HG03354 (cell line): ENCODE data around the gene SERPINB5.
"Not testable (repeated sequence)": the region's sequence is repeated elsewhere in the genome, so short reads cannot be mapped to it uniquely, and the experiment has no call there.

Experiments
- ATAC-seq: cut with Tn5 transposase; IDR thresholded peaks from one replicate; pipeline ENCODE4 v1.9.1; 2021; ENCODE audit warnings: mild to moderate bottlenecking; ENCODE audit not compliant: unreplicated experiment, poor library complexity, severe bottlenecking

Gene SERPINB5

GRCh38 chr18:63476668-63477067, at the start of gene SERPINB5:
SERPINB5 (plus strand) TSS chr18:63476958; CDS start chr18:63484429, 7,471 bp downstream.
- ATAC-seq = no peak

- no peak for ATAC-seq
These were observed 49.2 kb upstream of the SERPINB5 start for GRCh38 chr18:63427558-63427957.

- no peak for ATAC-seq
These were observed 46.2 kb upstream of the SERPINB5 start for GRCh38 chr18:63430526-63430925.

- ATAC-seq = no peak
These were observed 45.6 kb upstream of the SERPINB5 start for GRCh38 chr18:63431180-63431579.

GRCh38 chr18:63433334-63433866, 43.4 kb upstream of the SERPINB5 start:
- no peak for ATAC-seq

- ATAC-seq = no peak
These were observed 38.6 kb upstream of the SERPINB5 start for GRCh38 chr18:63438181-63438580.

GRCh38 chr18:63439334-63439733, 37.4 kb upstream of the SERPINB5 start:
- ATAC-seq = peak; percentile 60

- no peak for ATAC-seq
These were observed 36.5 kb upstream of the SERPINB5 start for GRCh38 chr18:63440219-63440618.

- ATAC-seq = peak; percentile 55
These were observed 35.9 kb upstream of the SERPINB5 start for GRCh38 chr18:63440881-63441280.

GRCh38 chr18:63443829-63444228, 32.9 kb upstream of the SERPINB5 start:
- ATAC-seq = no peak

GRCh38 chr18:63444580-63444979, 32.2 kb upstream of the SERPINB5 start:
- ATAC-seq = no peak

GRCh38 chr18:63445037-63445436, 31.7 kb upstream of the SERPINB5 start:
- no peak for ATAC-seq

- no peak for ATAC-seq
These were observed 30.5 kb upstream of the SERPINB5 start for GRCh38 chr18:63446266-63446665.

- no peak for ATAC-seq
These were observed 29.7 kb upstream of the SERPINB5 start for GRCh38 chr18:63447066-63447465.

- no peak for ATAC-seq
These were observed 27.3 kb upstream of the SERPINB5 start for GRCh38 chr18:63449426-63449825.

- ATAC-seq = no peak
These were observed 24.7 kb upstream of the SERPINB5 start for GRCh38 chr18:63451799-63452660.

GRCh38 chr18:63452751-63453150, 24.0 kb upstream of the SERPINB5 start:
- ATAC-seq = not testable (repeated sequence)

- ATAC-seq = no peak
These were observed 22.3 kb upstream of the SERPINB5 start for GRCh38 chr18:63454497-63454896.

- ATAC-seq = no peak
These were observed 18.8 kb upstream of the SERPINB5 start for GRCh38 chr18:63457977-63458376.

GRCh38 chr18:63460414-63460813, 16.3 kb upstream of the SERPINB5 start:
- ATAC-seq = no peak

- no peak for ATAC-seq
These were observed 12.3 kb upstream of the SERPINB5 start for GRCh38 chr18:63464434-63464833.
